Adrenal gland (tissue), 5 donors: ENCODE data around the gene TMEM9.

ENCODE experiments used
- POLR2A ChIP-seq, 2 donors: fragments of 450-650 bp; IDR thresholded peaks; one replicate each; pipeline ENCODE4 v1.6.1; 2017; ENCODE audit warnings: antibody characterized with exemption in 2 of 2, mild to moderate bottlenecking in 2 of 2, moderate library complexity in 1 of 2
- TF ChIP-seq, protein P1 (sequence below), 6 experiments: fragments of 450-650 bp in 4 of 6; fragments of 200-600 bp in 2 of 6; sonication (generic) in 1 of 6; IDR thresholded peaks; 1 replicate in 5 of 6; 2 replicates in 1 of 6; pipeline versions ENCODE4 v1.5.1 to v1.8.0; 2016 to 2021; ENCODE audit warnings: antibody characterized with exemption in 6 of 6, mild to moderate bottlenecking in 2 of 6, moderate library complexity in 1 of 6
- donor health status: DM: no; HTN: no; CAD: no.

- TF ChIP-seq, protein P1, sequence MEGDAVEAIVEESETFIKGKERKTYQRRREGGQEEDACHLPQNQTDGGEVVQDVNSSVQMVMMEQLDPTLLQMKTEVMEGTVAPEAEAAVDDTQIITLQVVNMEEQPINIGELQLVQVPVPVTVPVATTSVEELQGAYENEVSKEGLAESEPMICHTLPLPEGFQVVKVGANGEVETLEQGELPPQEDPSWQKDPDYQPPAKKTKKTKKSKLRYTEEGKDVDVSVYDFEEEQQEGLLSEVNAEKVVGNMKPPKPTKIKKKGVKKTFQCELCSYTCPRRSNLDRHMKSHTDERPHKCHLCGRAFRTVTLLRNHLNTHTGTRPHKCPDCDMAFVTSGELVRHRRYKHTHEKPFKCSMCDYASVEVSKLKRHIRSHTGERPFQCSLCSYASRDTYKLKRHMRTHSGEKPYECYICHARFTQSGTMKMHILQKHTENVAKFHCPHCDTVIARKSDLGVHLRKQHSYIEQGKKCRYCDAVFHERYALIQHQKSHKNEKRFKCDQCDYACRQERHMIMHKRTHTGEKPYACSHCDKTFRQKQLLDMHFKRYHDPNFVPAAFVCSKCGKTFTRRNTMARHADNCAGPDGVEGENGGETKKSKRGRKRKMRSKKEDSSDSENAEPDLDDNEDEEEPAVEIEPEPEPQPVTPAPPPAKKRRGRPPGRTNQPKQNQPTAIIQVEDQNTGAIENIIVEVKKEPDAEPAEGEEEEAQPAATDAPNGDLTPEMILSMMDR (IDR thresholded peaks at IDR 0.05), result no peak
- TF ChIP-seq POLR2A (IDR thresholded peaks at IDR 0.05), result no peak
These were observed 19.5 kb upstream of the TMEM9 start for GRCh38 chr1:201173736-201174135.
